Measurements from ENCODE around the gene SSX2IP. TPM values are rescaled to one million over a fixed set of nuclear protein-coding genes. Genes with fewer than 3 reads are reported as not detected.

The SSX2IP gene
- total and polyA plus RNA-seq, 2 experiments from 2014 or later: 23.2 to 28.4 TPM

DNA sequence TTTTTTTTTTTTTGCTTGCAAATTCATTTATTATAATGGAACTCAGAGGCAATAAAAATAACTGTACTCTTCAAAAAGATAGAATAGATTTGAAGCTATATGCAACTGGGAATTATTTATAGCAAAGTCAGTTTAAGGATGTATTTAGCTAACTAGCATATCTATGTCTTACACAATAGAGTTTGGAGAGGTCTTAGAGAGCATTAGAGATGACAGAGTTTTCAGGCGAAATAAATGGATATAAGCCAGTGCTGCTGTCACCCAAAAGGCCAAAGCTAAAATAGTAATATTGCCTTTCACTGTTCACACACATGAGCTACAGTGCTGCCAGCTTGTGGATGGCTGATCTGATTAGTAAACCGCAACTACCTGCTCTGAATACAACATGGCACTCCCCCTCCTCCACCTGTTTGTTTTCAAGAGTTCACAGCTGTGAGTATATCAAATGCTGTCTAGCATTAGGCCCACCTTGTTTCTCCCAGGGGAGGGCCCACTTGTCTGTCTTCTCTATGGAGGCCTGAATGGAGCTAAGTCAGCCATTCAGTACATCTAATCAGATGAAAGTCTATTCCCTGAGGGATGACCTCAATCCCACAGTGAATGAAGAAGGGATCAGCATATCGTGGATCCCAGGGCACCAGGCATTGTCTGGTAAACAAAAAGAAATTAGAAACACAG is 25.2 kb upstream of the SSX2IP start:
- TF ChIP-seq EZH2phosphoT487 (IDR thresholded peaks at IDR 0.05; ENCODE audit: unreplicated experiment) (no peak), EZH2 (IDR thresholded peaks at IDR 0.05; ENCODE audit: low read depth, unreplicated experiment) (no peak), ZNF114 (CRISPR knock-in tag; IDR thresholded peaks at IDR 0.05) (no peak), NANOG (IDR thresholded peaks at IDR 0.05; ENCODE audit: borderline replicate concordance) (no peak), POLR2AphosphoS5 (IDR thresholded peaks at IDR 0.05; ENCODE audit: low read depth) (no peak), ZNF331 (CRISPR knock-in tag; IDR thresholded peaks at IDR 0.05; ENCODE audit: low read depth) (no peak), STAT1 (IDR thresholded peaks at IDR 0.05; ENCODE audit: unreplicated experiment) (no peak)
- TF ChIP-seq, protein P1, sequence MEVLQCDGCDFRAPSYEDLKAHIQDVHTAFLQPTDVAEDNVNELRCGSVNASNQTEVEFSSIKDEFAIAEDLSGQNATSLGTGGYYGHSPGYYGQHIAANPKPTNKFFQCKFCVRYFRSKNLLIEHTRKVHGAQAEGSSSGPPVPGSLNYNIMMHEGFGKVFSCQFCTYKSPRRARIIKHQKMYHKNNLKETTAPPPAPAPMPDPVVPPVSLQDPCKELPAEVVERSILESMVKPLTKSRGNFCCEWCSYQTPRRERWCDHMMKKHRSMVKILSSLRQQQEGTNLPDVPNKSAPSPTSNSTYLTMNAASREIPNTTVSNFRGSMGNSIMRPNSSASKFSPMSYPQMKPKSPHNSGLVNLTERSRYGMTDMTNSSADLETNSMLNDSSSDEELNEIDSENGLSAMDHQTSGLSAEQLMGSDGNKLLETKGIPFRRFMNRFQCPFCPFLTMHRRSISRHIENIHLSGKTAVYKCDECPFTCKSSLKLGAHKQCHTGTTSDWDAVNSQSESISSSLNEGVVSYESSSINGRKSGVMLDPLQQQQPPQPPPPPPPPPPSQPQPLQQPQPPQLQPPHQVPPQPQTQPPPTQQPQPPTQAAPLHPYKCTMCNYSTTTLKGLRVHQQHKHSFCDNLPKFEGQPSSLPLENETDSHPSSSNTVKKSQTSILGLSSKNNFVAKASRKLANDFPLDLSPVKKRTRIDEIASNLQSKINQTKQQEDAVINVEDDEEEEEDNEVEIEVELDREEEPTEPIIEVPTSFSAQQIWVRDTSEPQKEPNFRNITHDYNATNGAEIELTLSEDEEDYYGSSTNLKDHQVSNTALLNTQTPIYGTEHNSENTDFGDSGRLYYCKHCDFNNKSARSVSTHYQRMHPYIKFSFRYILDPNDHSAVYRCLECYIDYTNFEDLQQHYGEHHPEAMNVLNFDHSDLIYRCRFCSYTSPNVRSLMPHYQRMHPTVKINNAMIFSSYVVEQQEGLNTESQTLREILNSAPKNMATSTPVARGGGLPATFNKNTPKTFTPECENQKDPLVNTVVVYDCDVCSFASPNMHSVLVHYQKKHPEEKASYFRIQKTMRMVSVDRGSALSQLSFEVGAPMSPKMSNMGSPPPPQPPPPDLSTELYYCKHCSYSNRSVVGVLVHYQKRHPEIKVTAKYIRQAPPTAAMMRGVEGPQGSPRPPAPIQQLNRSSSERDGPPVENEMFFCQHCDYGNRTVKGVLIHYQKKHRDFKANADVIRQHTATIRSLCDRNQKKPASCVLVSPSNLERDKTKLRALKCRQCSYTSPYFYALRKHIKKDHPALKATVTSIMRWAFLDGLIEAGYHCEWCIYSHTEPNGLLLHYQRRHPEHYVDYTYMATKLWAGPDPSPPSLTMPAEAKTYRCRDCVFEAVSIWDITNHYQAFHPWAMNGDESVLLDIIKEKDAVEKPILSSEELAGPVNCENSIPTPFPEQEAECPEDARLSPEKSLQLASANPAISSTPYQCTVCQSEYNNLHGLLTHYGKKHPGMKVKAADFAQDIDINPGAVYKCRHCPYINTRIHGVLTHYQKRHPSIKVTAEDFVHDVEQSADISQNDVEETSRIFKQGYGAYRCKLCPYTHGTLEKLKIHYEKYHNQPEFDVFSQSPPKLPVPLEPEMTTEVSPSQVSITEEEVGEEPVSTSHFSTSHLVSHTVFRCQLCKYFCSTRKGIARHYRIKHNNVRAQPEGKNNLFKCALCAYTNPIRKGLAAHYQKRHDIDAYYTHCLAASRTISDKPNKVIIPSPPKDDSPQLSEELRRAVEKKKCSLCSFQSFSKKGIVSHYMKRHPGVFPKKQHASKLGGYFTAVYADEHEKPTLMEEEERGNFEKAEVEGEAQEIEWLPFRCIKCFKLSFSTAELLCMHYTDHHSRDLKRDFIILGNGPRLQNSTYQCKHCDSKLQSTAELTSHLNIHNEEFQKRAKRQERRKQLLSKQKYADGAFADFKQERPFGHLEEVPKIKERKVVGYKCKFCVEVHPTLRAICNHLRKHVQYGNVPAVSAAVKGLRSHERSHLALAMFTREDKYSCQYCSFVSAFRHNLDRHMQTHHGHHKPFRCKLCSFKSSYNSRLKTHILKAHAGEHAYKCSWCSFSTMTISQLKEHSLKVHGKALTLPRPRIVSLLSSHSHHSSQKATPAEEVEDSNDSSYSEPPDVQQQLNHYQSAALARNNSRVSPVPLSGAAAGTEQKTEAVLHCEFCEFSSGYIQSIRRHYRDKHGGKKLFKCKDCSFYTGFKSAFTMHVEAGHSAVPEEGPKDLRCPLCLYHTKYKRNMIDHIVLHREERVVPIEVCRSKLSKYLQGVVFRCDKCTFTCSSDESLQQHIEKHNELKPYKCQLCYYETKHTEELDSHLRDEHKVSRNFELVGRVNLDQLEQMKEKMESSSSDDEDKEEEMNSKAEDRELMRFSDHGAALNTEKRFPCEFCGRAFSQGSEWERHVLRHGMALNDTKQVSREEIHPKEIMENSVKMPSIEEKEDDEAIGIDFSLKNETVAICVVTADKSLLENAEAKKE (CRISPR knock-in tag; IDR thresholded peaks at IDR 0.05): no peak
- TF ChIP-seq, protein P2, sequence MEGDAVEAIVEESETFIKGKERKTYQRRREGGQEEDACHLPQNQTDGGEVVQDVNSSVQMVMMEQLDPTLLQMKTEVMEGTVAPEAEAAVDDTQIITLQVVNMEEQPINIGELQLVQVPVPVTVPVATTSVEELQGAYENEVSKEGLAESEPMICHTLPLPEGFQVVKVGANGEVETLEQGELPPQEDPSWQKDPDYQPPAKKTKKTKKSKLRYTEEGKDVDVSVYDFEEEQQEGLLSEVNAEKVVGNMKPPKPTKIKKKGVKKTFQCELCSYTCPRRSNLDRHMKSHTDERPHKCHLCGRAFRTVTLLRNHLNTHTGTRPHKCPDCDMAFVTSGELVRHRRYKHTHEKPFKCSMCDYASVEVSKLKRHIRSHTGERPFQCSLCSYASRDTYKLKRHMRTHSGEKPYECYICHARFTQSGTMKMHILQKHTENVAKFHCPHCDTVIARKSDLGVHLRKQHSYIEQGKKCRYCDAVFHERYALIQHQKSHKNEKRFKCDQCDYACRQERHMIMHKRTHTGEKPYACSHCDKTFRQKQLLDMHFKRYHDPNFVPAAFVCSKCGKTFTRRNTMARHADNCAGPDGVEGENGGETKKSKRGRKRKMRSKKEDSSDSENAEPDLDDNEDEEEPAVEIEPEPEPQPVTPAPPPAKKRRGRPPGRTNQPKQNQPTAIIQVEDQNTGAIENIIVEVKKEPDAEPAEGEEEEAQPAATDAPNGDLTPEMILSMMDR (conservative IDR thresholded peaks at IDR 0.05; ENCODE audit: low read depth in 2 of 2): no peak
- TF ChIP-seq, protein P3, sequence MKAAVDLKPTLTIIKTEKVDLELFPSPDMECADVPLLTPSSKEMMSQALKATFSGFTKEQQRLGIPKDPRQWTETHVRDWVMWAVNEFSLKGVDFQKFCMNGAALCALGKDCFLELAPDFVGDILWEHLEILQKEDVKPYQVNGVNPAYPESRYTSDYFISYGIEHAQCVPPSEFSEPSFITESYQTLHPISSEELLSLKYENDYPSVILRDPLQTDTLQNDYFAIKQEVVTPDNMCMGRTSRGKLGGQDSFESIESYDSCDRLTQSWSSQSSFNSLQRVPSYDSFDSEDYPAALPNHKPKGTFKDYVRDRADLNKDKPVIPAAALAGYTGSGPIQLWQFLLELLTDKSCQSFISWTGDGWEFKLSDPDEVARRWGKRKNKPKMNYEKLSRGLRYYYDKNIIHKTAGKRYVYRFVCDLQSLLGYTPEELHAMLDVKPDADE (IDR thresholded peaks at IDR 0.05): no peak
- Histone ChIP-seq H3K27me3 (ENCODE audit: insufficient read depth) (no peaks in the 10 kb centered on the region), H2AFZ (peak overlapping the region; percentile 39; the same call in 1 of the 2 replicates), H3K79me2 (replicated peaks; ENCODE audit: insufficient read depth) (no peaks in the 10 kb centered on the region), H3K9me2 (ENCODE audit: insufficient read depth) (peaks cover 7% of the 10 kb centered on the region; the same call in 1 of the 2 replicates), H3K4me1 (ENCODE audit: insufficient read depth) (peaks cover 10% of the 10 kb centered on the region; the same call in 1 of the 2 replicates), H3K36me3 (ENCODE audit: insufficient read depth) (no peaks in the 10 kb centered on the region), H3K4me3 (no peak overlapping the region), H3K27ac (ENCODE audit: low read depth) (no peak overlapping the region), H4K20me1 (replicated peaks; ENCODE audit: insufficient read depth) (no peaks in the 10 kb centered on the region), H3K4me2 (no peak overlapping the region; the same call in 1 of the 2 replicates), H3F3A (replicated peaks; ENCODE audit: low read depth) (no peaks in the 10 kb centered on the region)
- Mint-ChIP-seq H3K4me3 (no peak overlapping the region), H3K9me3 (no peaks in the 10 kb centered on the region), H3K27ac (no peak overlapping the region), H3K4me1 (peaks cover 11% of the 10 kb centered on the region), H3K36me3 (ENCODE audit: low read depth) (no peaks in the 10 kb centered on the region), H3K27me3 (ENCODE audit: insufficient read depth, low read depth, poor library complexity) (peaks cover 5% of the 10 kb centered on the region)
- DNase-seq (ENCODE audit: low spot score) (no peak), ATAC-seq (peak; percentile 78)
